Measurements from ENCODE around the gene NEDD9. TPM values are rescaled to one million over a fixed set of nuclear protein-coding genes. Genes with fewer than 3 reads are reported as not detected.

The NEDD9 gene
- total RNA-seq, 1 donor from 2014 or later: 14.1 TPM

DNA sequence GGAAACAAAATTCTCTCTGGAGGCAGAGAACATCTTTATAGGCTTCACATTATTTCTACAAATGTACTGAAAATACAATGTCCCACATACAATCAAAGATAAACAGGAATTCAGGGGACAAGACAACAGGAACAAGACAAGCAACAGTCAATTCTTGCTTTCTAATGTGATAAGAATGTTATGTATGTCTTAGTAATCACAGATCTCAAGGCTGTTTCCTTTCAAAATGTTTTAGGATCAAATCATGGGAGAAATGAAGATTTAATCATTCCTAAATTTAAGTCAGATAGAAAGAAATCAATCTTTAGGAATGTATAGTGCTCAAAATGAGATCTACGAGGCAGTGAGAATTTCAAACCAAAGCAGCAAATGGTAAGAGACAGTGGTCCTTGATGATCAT is 32.1 kb downstream of the NEDD9 start:
- TF ChIP-seq, protein P1, sequence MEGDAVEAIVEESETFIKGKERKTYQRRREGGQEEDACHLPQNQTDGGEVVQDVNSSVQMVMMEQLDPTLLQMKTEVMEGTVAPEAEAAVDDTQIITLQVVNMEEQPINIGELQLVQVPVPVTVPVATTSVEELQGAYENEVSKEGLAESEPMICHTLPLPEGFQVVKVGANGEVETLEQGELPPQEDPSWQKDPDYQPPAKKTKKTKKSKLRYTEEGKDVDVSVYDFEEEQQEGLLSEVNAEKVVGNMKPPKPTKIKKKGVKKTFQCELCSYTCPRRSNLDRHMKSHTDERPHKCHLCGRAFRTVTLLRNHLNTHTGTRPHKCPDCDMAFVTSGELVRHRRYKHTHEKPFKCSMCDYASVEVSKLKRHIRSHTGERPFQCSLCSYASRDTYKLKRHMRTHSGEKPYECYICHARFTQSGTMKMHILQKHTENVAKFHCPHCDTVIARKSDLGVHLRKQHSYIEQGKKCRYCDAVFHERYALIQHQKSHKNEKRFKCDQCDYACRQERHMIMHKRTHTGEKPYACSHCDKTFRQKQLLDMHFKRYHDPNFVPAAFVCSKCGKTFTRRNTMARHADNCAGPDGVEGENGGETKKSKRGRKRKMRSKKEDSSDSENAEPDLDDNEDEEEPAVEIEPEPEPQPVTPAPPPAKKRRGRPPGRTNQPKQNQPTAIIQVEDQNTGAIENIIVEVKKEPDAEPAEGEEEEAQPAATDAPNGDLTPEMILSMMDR (conservative IDR thresholded peaks at IDR 0.05): no peak
- H3K9me3 Mint-ChIP-seq: peaks cover 2% of the 10 kb centered on the region
- H3K4me1 Mint-ChIP-seq: peaks cover 86% of the 10 kb centered on the region
- no peak for DNase-seq (ENCODE audit: low read depth, low spot score)
- peak overlapping the region; percentile 81 for H3K27ac Mint-ChIP-seq (ENCODE audit: unreplicated experiment)
- H3K36me3 Mint-ChIP-seq (ENCODE audit: low read depth): peaks cover 15% of the 10 kb centered on the region
- H3K4me3 Mint-ChIP-seq: peak overlapping the region; percentile 4
- no peaks in the 10 kb centered on the region for H3K27me3 Mint-ChIP-seq (ENCODE audit: low read depth)

DNA sequence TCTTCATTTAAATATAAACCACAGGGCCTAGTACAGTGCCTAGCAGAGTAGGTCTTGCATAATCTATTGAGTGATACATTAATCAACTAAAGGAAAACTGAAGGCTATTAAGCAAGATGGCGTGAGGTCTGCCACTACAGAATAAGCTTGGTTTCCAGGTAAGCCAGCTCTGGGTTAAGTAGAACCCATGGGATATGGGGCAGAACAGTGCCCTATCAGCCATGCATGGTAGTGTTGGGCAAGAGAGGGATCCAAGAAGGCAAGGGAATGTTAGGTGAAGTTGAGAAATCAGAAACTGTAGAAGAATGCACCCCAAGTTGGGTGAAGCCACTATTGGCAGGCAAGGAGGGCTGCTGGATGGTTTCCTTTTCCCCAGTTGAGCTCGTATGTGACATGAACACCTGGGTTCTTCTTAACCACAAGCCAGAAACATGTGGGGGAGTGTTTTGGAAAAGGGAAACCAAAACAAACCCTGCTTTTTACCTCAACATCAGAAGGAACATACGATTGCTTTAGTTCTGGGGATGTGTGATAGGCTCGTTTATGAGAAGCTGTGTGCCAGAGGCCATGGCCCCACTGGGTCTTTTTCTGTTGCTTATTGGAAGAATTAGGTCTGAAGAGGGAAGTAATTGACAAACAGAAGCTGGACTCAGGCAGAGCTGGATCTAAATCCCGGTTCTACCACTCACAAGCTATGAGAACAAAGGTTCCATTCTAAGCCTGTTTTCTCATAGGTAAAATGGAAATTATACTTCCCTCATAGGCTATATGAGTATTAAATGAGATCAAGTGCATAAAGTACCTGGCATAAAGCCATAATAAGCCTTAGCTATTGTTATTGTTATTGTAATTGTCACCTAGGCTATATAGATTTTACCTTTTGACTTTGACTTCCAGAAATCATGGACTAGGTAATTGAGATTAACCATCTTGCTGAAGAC is 33.5 kb downstream of the NEDD9 start:
- H3K4me3 Mint-ChIP-seq: peak overlapping the region; percentile 21
- DNase-seq (ENCODE audit: low read depth, low spot score): no peak
- peaks cover 21% of the 10 kb centered on the region for H3K36me3 Mint-ChIP-seq (ENCODE audit: low read depth)
- TF ChIP-seq, protein P1 (conservative IDR thresholded peaks at IDR 0.05): no peak
- H3K27me3 Mint-ChIP-seq (ENCODE audit: low read depth): no peaks in the 10 kb centered on the region
- peaks cover 90% of the 10 kb centered on the region for H3K4me1 Mint-ChIP-seq
- peak overlapping the region; percentile 39 for H3K27ac Mint-ChIP-seq (ENCODE audit: unreplicated experiment)
- H3K9me3 Mint-ChIP-seq: peaks cover 2% of the 10 kb centered on the region

DNA sequence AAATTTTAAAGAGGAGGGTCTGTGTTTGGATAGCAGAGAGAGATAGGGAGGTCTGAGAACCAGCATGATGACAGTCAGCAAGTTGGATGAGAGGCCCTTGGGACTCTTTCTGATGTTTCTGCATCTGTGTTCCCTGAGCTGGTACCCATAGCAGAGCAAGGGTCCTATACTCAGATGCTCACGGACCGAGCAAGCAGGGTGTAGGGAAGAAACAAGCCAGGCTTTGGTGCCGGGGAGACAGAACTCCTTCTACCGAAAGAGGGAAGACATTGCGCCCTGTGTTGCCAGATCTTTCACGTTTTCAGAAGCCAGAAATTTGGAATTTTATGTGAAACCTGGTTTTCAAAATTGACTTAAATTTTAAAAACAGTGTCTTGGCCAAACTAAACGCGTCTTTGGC is 34.6 kb downstream of the NEDD9 start:
- TF ChIP-seq, protein P1 (conservative IDR thresholded peaks at IDR 0.05): no peak
- Mint-ChIP-seq H3K4me1 (peaks cover 82% of the 10 kb centered on the region), H3K4me3 (no peak overlapping the region), H3K27me3 (ENCODE audit: low read depth) (no peaks in the 10 kb centered on the region), H3K36me3 (ENCODE audit: low read depth) (peaks cover 26% of the 10 kb centered on the region), H3K9me3 (peaks cover 5% of the 10 kb centered on the region), H3K27ac (ENCODE audit: unreplicated experiment) (peak overlapping the region; percentile 85)
- DNase-seq (ENCODE audit: low read depth, low spot score): no peak

DNA sequence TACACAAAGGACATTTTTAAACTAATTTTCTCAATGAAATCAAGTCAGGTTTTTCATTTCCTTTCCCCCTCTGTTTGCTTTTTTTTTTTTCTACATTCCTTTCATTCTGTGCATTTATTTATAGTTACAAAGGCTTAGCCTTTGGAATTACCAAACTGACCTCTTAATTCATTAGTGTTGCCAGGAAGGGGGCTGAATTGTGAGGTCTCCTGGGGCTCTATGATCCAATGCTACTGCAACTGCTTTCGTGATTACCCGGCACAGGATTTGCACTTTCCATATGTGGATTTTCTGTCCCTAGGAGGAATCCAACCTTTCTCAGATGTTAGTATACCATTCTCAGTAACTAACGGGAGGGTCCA is 35.3 kb downstream of the NEDD9 start:
- Mint-ChIP-seq H3K9me3 (peaks cover 5% of the 10 kb centered on the region), H3K27ac (ENCODE audit: unreplicated experiment) (peak overlapping the region; percentile 86), H3K36me3 (ENCODE audit: low read depth) (peaks cover 28% of the 10 kb centered on the region), H3K4me3 (peak overlapping the region; percentile 11), H3K27me3 (ENCODE audit: low read depth) (no peaks in the 10 kb centered on the region), H3K4me1 (peaks cover 75% of the 10 kb centered on the region)
- no peak for DNase-seq (ENCODE audit: low read depth, low spot score)
- TF ChIP-seq, protein P1 (conservative IDR thresholded peaks at IDR 0.05): no peak

DNA sequence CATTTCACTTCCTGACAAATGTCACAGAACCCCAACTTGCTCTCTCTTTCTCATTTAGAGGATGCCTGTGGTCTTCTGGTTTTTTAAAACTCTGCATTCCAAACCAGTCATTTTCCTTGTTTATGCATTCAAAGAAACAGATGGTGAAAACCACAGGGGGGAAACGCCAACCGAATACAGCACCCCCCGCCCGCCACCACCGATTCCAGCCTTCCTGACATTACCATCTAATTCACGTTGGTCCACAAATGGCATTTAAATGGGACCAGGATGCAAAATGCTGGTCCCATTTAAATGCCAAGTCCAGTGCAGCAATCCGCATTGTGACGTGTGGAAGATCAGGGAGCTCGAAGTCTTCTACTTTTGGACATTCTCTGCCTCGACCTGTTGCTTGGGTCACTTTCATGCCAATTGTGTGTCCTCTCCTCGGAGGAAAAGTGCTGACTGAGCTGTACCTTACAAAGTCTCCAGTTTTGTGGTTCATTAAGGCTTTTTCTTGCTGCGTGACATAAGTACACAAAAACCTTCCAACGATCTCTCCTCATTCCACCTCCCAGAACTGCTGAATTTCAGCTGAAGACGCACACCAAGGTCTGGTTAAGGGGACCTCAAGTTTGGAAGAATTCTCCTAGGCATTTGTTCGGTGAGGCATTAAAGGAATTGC is 35.8 kb downstream of the NEDD9 start:
- Mint-ChIP-seq H3K9me3 (peaks cover 5% of the 10 kb centered on the region), H3K27ac (ENCODE audit: unreplicated experiment) (peak overlapping the region; percentile 86), H3K4me3 (peak overlapping the region; percentile 11), H3K27me3 (ENCODE audit: low read depth) (no peaks in the 10 kb centered on the region), H3K4me1 (peaks cover 70% of the 10 kb centered on the region), H3K36me3 (ENCODE audit: low read depth) (peaks cover 30% of the 10 kb centered on the region)
- DNase-seq (ENCODE audit: low read depth, low spot score): no peak
- TF ChIP-seq, protein P1 (conservative IDR thresholded peaks at IDR 0.05): no peak

Data from neural crest cell (in vitro differentiated cells).